Neural progenitor cell (in vitro differentiated cells): ENCODE results near the gene ARMC10. TPM values are rescaled to one million over a fixed set of nuclear protein-coding genes. Genes with fewer than 3 reads are reported as not detected.

ENCODE experiments used
- total RNA-seq: library from RNA; depleted of rRNA; stranded (reverse); fragments of >200 nt; gene quantifications from 2 replicates; pipeline ENCODE4 v1.2.3, GENCODE V29; 2015; ENCODE audit warnings: low replicate concordance

ARMC10 gene
- total RNA-seq, 1 donor from 2014 or later, result 56.5 TPM

Other genes with a start within 250 kb of the ARMC10 start
- 4.3 and 4.6 TPM in 2 replicates for gene LRRC17, start 162.1 kb upstream of the ARMC10 start, total RNA-seq
- gene FBXL13, start 344 bp upstream of the ARMC10 start, total RNA-seq, result 4.3 and 8.2 TPM in 2 replicates
- 13.3 and 14.6 TPM in 2 replicates for gene NAPEPLD, start 74.0 kb downstream of the ARMC10 start, total RNA-seq
- gene PMPCB, start 222.3 kb downstream of the ARMC10 start, total RNA-seq, result 103 and 164 TPM in 2 replicates